K562 (cell line): Measurements from ENCODE around the gene VMP1. TPM values are rescaled to one million over a fixed set of nuclear protein-coding genes. Genes with fewer than 3 reads are reported as not detected.

Experiments used
- ATAC-seq: fragments of 200-7000 bp; cut with Tn5 transposase; 3 replicates; pipeline ENCODE4 v1.9.1; 2020; ENCODE audit warnings: moderate library complexity
- BruUV-seq: library from RNA; stranded (reverse); fragments of 400-500 nt; replicated peaks from 2 replicates; lab custom pipeline; 2021; lab: Mats Ljungman, UMichigan
- CTCF ChIA-PET: fragments of 300-600 bp; formaldehyde crosslinking; extraction: SDS; loops from one replicate; lab custom pipeline; 2021; ENCODE audit warnings: low intra/inter-chr PET ratio; lab: Yijun Ruan, JAX
- POLR2A ChIA-PET: fragments of 300-600, 350-650 bp; sonication (Branson Sonifier 250); formaldehyde crosslinking; extraction: SDS; loops from one replicate; lab custom pipeline; 2021; ENCODE audit warnings: antibody characterized with exemption, inconsistent platforms; lab: Yijun Ruan, JAX
- DNase-seq, 4 experiments: peaks; one replicate each; pipeline versions ENCODE4 v3.0.0 to v3.0.0-alpha.2; 2011 to 2018; ENCODE audit warnings: low spot score in 3 of 4, mixed read lengths in 3 of 4; ENCODE audit errors: extremely low read depth in 1 of 4
- FAIRE-seq: peaks from 2 replicates; lab custom pipeline; 2011; peaks lifted over from hg19 to GRCh38; lab: Jason Lieb, UNC
- H2AFZ ChIP-seq: 2 replicates; pipeline ENCODE4 v1.6.0; 2011; ENCODE audit warnings: low read depth, low read length, control low read depth, inconsistent platforms
- H3K27ac ChIP-seq: fragments of 200-600 bp; 3 replicates; pipeline ENCODE4 v1.8.0; 2011; ENCODE audit warnings: low read depth, mild to moderate bottlenecking, control low read depth, inconsistent platforms, low read length, moderate library complexity, mixed read lengths; ENCODE audit errors: extremely low read depth
- H3K27me3 ChIP-seq, 2 experiments: fragments of 300-600 bp in 1 of 2; 2 replicates in 1 of 2; 3 replicates in 1 of 2; pipeline versions ENCODE4 v1.6.0 to v1.8.0; 2011; ENCODE audit warnings: inconsistent platforms in 2 of 2, low read length in 2 of 2, mild to moderate bottlenecking in 1 of 2, mixed read lengths in 1 of 2, moderate library complexity in 1 of 2; ENCODE audit not compliant: control insufficient read depth in 2 of 2, insufficient read depth in 2 of 2
- H3K36me3 ChIP-seq: fragments of 300-600 bp; 3 replicates; pipeline ENCODE4 v1.8.0; 2011; ENCODE audit warnings: mild to moderate bottlenecking, low read length, inconsistent platforms; ENCODE audit not compliant: control insufficient read depth, insufficient read depth
- H3K4me1 ChIP-seq, 2 experiments: fragments of 200-600 bp in 1 of 2; replicated peaks in 1 of 2; 2 replicates in 1 of 2; 3 replicates in 1 of 2; pipeline versions ENCODE4 v1.5.1 to v1.8.0; 2011; ENCODE audit warnings: inconsistent platforms in 2 of 2, low read length in 2 of 2, mild to moderate bottlenecking in 1 of 2, mixed read lengths in 1 of 2, moderate library complexity in 1 of 2; ENCODE audit not compliant: control insufficient read depth in 2 of 2, insufficient read depth in 2 of 2
- H3K4me2 ChIP-seq: 2 replicates; pipeline ENCODE4 v1.6.1; 2011; ENCODE audit warnings: low read length, control low read depth, inconsistent platforms, mixed read lengths; ENCODE audit not compliant: insufficient read depth
- H3K4me3 ChIP-seq: fragments of 200-600 bp; sonication (generic), shearing (Covaris generic); 2 replicates; pipeline ENCODE4 v1.5.1; 2016; ENCODE audit warnings: control low read depth, inconsistent platforms
- H3K79me2 ChIP-seq: fragments of 200-600 bp; 3 replicates; pipeline ENCODE4 v1.8.0; 2011; ENCODE audit warnings: low read length, inconsistent platforms; ENCODE audit not compliant: control insufficient read depth, insufficient read depth
- H3K9ac ChIP-seq, 2 experiments: 2 replicates each; pipeline versions ENCODE4 v1.6.0 to v1.6.1; 2011; ENCODE audit warnings: low read depth in 2 of 2, low read length in 2 of 2, control low read depth in 1 of 2, inconsistent platforms in 1 of 2, mild to moderate bottlenecking in 1 of 2, mixed read lengths in 1 of 2; ENCODE audit not compliant: insufficient read depth in 1 of 2
- H3K9me1 ChIP-seq: one replicate; pipeline ENCODE4 v1.6.0; 2011; ENCODE audit warnings: inconsistent platforms, mild to moderate bottlenecking, low read length, moderate library complexity; ENCODE audit not compliant: control insufficient read depth, insufficient read depth
- H3K9me3 ChIP-seq: replicated peaks from 2 replicates; pipeline ENCODE4 v1.5.1; 2011; ENCODE audit warnings: low read depth, low read length, inconsistent platforms; ENCODE audit not compliant: control insufficient read depth, insufficient read depth
- H4K20me1 ChIP-seq: replicated peaks from 2 replicates; pipeline ENCODE4 v1.6.1; 2011; ENCODE audit warnings: low read length, inconsistent platforms, mixed read lengths; ENCODE audit not compliant: control insufficient read depth, insufficient read depth
- DEAF1 ChIP-seq: fragments of 450-650 bp; formaldehyde crosslinking; IDR thresholded peaks from 2 replicates; pipeline ENCODE4 v1.4.0; 2020; ENCODE audit warnings: mild to moderate bottlenecking, moderate library complexity
- NCOA6 ChIP-seq: fragments of 450-650 bp; IDR thresholded peaks from 2 replicates; pipeline ENCODE4 v1.6.1; 2017; ENCODE audit warnings: mild to moderate bottlenecking
- SMARCC2 ChIP-seq: fragments of 450-650 bp; IDR thresholded peaks from 2 replicates; pipeline ENCODE4 v1.6.1; 2017; ENCODE audit warnings: antibody characterized with exemption, moderate library complexity, mild to moderate bottlenecking, low read depth
- TFAP4 ChIP-seq: sonication (generic); formaldehyde crosslinking; IDR thresholded peaks from 2 replicates; pipeline ENCODE4 v1.8.0; 2022; ENCODE audit warnings: missing genetic modification reagents, mild to moderate bottlenecking, moderate library complexity, borderline replicate concordance
- THAP7 ChIP-seq: fragments of 250-450 bp; sonication (Bioruptor Pico); IDR thresholded peaks from 2 replicates; pipeline ENCODE4 v1.5.0; 2021
- ZNF384 ChIP-seq: IDR thresholded peaks from 2 replicates; pipeline ENCODE4 v1.6.1; 2012; ENCODE audit warnings: low read depth, low read length, improper control_type of control experiment
- WGBS: fragments of 100-300 bp; shearing (Covaris generic); methylation state at CpG from one replicate; pipeline ENCODE4 v1.1.6; 2016; ENCODE audit warnings: low coverage, mixed read lengths; ENCODE audit not compliant: insufficient coverage; ENCODE audit errors: missing lambda C conversion rate; 5-methylcytosine and 5-hydroxymethylcytosine counted together
- in situ Hi-C: fragments of 300-500 bp; cut with MboI; formaldehyde crosslinking; loops from 4 replicates; pipeline ENCODE4 v1.15.0; 2018; ENCODE audit warnings: inconsistent platforms, mixed read lengths
- intact Hi-C: fragments of 100-400 bp; cut with micrococcal nuclease; formaldehyde crosslinking; loops from 2 replicates; pipeline ENCODE4 v1.14.2; 2022
- polyA plus RNA-seq, 8 experiments: library from polyadenylated mRNA; depleted of rRNA in 4 of 8; stranded (reverse) in 5 of 8; unstranded in 3 of 8; fragments of >200 nt; fragmentation: Nextera tagmentation in 2 of 8; fragmentation: Illumina TruSeq in 1 of 8; extraction: Ambion mirVana in 2 of 8; extraction: Trizol in 1 of 8; gene quantifications; 2 replicates each; pipeline versions ENCODE4 v1.2.1 to v1.2.3, GENCODE V29; 2011 to 2014; ENCODE audit warnings: inconsistent platforms in 1 of 8, missing spikeins in 1 of 8
- total RNA-seq, 7 experiments: library from RNA; depleted of rRNA in 6 of 7; stranded (reverse); fragments of >200 nt in 6 of 7; fragmentation: Illumina TruSeq in 2 of 7; extraction: Trizol in 2 of 7; gene quantifications; 2 replicates each; pipeline versions ENCODE4 v1.2.1 to v1.2.3, GENCODE V29; 2011 to 2021; ENCODE audit warnings: low replicate concordance in 1 of 7

The VMP1 gene
- total and polyA plus RNA-seq, 9 of the 15 experiments (the other 6 are each of a cell fraction or from before 2014, with no cell fraction given), result 123 to 304 (median 151) TPM

- BruUV-seq, result no TSS peak
- Histone ChIP-seq H3K9me3 (no peaks in the 10 kb centered on the region), H4K20me1 (no peaks in the 10 kb centered on the region), H2AFZ (no peak overlapping the region), H3K9me1 (no peaks in the 10 kb centered on the region), H3K27me3 (no peaks in the 10 kb centered on the region), H3K4me3 (no peak overlapping the region), H3K4me1 (no peaks in the 10 kb centered on the region; a peak in 1 of 5 replicates), H3K36me3 (peaks cover 7% of the 10 kb centered on the region; the same call in 2 of the 3 replicates), H3K4me2 (no peak overlapping the region), H3K79me2 (no peaks in the 10 kb centered on the region), H3K27ac (no peak overlapping the region), H3K9ac (no peak overlapping the region)
- in situ Hi-C loops, result loop anchor here (5.0 kb wide), 1 partner anchor 290 kb away; no protein-coding TSS in a partner anchor
- ATAC-seq (peak; percentile 78), DNase-seq (peak in 3 of 4 experiments; percentile 14 to 56 (median 22)), FAIRE-seq (no peak)
- WGBS, result 89% methylated on average over 4 of the region's 4 CpGs
- POLR2A ChIA-PET, result interaction anchor here (1.5 kb wide), 1 partner anchor 92 kb away, joined by 5 read pairs; no protein-coding TSS in a partner anchor
- intact Hi-C loops, result loop anchor here (10.0 kb wide), 1 partner anchor 222 kb away; no protein-coding TSS in a partner anchor
- CTCF ChIA-PET, result interaction anchor here (0.7 to 3.6 kb wide), 2 partner anchors 112 to 320 kb away, joined by 8 to 21 read pairs; no protein-coding TSS in a partner anchor
- TF ChIP-seq NCOA6 (no peak), TFAP4 (CRISPR knock-in tag) (no peak), DEAF1 (CRISPR knock-in tag) (peak; percentile 61), ZNF384 (peak; percentile 46; the same call in 1 of the 2 replicates), THAP7 (CRISPR knock-in tag) (no peak), SMARCC2 (no peak)
Measured at GRCh38 chr17:59746849-59747445, 39.5 kb downstream of the VMP1 start.
